SKM-1 treated with dmso at 0.1 percent for 144 hours (cell line): Measurements from ENCODE around the gene NDRG2.

Source experiments
- DNase-seq: peaks from one replicate; lab custom pipeline; 2025; ENCODE audit not compliant: unreplicated experiment; lab: John Stamatoyannopoulos, UW

The NDRG2 gene

DNA sequence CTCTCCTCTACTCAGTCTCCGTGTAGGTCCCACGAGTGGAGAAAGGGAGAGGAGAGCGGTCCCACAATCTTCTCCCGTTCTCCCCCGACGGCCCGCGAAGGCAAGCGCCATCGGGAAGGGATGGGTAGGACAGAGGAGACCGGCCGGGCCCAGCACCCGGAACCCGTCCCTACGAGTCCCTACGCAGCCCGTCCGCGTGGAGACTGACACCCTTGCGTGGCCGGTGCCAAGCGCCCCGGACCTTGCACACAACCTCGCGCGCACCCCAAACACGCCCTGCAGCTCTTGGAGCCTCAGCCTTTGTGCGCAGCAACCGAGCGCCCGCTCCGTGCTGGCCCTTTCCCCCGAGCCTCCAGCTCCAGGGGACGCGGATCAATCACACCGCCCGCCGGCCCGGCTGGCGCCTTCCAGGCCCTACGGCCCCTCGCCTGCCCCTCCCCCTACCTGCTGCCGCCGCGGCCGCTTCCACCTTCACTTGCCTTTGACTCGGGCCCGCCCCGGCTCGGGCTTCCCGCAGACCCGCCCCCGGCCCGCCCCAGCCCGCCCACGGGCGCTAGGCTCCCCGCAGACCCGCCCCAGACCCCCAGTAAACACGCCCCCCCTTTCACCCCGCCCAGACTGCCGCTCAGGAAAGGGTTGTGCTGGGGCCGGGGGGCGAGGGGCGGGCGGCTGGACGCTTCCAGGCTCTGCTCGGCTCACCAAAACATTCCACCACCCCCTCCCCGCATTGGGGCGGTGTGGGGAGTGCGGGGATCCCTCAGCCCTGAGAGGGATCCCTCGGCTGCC is at the start of gene NDRG2:
Gene NDRG2 (minus strand): TSS at position 477 of the 786 bp plus-strand sequence. CDS start 1,746 bp downstream, outside the sequence.
- peak; percentile 14 for DNase-seq

DNA sequence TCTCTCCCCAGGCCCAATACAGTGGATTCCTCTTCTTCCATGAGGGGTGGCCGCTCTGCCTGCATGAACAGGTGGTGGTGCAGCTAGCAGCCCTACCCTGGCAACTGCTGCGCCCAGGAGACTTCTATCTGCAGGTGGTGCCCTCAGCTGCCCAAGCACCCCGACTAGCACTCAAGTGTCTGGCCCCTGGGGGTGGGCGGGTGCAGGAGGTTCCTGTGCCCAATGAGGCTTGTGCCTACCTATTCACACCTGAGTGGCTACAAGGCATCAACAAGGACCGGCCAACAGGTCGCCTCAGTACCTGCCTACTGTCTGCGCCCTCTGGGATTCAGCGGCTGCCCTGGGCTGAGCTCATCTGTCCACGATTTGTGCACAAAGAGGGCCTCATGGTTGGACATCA is 49.1 kb upstream of the NDRG2 start:
- DNase-seq = no peak

DNA sequence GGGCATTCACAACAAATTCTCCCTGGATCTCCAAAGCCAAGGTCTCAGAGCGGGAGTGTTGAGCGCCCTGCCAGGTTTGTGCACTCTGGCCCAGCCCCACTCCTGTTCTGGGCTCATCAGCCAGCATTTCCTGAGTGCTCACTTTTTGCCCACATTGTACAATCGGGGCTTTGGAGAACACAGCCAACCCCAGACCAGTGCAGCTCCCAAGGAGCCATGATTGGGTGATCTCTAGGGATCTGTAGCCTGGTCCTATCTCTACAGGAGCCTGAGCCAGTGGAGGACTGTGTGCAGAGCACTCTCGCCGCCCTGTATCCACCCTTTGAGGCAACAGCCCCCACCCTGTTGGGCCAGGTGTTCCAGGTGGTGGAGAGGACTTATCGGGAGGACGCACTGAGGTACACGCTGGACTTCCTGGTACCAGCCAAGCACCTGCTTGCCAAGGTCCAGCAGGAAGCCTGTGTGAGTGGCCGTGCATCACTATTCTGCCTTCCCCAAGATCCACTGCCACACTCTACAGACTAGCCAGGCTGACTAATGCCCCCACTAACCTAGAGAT is 48.0 kb upstream of the NDRG2 start:
- DNase-seq = no peak

DNA sequence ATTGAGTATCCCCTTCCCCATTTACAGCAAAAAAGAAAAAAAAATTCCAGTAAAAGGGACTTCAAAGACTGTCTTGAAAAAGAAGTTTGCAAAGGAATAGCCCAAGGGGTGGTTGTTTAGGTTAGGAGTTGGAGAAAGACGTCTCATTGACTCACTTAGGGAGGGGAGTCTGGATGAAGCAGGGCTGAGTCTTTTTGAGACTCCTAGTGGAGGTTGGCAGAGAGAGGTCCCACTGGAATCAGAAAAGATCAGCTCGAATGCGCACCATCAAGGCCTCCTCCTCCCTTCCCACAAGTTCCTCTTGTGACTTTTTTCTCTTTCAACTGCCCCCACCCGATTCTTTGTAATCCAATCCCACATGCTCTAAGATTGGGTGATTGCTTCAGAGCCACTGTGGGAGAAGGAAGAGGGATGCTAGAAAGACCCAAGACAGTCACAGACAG is 47.2 kb upstream of the NDRG2 start:
- peak; percentile 71 for DNase-seq

DNA sequence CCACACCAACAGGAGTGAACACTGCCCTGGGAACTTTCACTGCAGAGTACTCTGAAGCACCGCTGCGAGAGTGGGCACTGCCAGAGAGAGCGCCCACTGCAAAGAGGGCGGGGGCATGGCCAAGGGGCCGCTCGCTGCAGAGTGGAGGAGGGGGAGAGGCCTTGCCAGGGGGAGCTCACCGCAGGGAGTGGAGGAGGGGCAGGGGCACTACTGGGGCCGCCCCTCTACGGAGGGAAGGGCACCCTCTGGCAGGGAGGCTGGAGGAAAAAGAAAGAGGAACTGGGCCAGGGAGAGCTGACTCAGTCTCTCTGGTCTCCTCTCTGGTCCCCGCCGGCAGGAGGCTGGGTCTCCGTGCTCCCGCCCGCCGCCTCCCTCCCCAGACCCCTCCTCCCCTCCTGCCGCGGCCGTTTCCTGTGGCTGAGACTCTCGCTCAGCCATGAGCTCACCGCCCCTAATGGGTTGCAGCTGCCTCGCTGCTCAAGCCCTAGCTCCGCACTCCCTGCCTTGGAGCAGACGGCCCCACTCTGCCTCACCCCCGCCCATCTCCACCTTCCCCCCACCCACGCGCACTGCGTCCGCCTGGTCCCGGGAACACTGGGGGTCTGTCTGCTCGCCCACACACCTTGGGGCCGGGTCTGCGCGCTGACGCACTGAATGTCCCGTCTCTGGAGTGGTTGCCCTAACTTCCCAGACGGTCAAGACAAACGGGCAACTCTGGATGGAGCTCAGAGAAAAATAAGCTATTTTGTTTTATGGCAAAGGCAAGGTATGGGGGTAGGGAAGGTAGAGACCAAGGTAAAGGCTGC is 46.6 kb upstream of the NDRG2 start:
- peak; percentile 67 for DNase-seq

DNA sequence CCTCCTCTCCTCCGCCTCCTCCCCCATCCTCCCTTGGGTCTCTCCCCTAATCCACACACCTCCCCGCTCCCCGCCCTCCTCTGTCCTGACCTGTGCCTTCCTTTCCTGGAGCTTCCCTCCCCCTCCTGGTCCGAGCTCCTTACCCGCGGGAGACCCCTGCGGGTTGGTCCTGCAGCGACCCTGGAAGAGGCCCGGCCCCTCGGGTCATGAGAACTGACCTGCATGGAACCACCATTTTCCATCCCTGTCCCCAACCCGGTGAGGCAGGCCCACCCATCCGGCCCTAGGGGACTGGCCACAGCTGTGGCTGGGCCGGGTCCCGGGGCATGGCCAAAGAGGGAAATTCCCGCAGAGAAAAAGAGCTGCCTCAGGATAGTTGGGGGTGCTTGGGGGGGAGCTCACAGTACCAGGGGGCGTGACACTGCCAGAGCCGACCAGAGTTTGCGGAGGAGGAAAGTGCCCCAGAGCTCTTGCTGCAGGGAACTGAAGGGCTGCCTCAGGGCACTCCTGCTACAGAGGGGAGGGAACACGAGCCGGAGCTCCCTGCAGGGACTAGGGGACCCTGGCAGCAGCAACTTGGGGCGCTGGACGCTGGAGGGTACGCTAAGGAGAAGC is 45.9 kb upstream of the NDRG2 start:
- DNase-seq = no peak

DNA sequence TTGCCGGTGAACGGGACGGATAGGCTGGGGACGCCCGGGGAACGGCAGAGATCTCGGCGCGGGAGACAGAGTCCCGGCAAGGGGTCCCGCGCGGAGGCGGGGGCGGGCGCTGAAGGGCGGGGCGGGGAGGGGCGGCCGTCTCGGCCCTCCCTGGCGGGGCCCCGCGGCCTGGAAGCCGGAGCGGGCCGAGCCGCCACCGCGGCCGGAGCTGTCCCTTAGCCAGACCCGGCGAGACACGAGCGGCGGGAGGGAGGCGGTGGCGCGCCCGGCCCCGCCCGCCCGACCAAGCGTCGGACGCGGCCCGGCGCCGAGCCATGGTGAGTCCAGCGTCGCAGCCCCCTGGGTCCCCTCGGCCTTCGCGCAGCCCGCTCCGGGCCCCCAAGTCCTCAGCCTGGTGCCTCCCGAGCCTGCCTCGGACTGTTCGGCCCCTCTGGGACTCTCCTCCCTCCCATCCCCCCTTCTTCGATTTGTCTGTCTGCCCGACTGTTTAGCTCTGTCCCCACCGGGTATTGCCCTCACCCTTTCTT is 45.3 kb upstream of the NDRG2 start, which contains the start of gene ARHGEF40:
Gene ARHGEF40 (plus strand): TSS at position 222 of the 527 bp plus-strand sequence. CDS start 93 bp downstream, at position 315.
- no peak for DNase-seq

DNA sequence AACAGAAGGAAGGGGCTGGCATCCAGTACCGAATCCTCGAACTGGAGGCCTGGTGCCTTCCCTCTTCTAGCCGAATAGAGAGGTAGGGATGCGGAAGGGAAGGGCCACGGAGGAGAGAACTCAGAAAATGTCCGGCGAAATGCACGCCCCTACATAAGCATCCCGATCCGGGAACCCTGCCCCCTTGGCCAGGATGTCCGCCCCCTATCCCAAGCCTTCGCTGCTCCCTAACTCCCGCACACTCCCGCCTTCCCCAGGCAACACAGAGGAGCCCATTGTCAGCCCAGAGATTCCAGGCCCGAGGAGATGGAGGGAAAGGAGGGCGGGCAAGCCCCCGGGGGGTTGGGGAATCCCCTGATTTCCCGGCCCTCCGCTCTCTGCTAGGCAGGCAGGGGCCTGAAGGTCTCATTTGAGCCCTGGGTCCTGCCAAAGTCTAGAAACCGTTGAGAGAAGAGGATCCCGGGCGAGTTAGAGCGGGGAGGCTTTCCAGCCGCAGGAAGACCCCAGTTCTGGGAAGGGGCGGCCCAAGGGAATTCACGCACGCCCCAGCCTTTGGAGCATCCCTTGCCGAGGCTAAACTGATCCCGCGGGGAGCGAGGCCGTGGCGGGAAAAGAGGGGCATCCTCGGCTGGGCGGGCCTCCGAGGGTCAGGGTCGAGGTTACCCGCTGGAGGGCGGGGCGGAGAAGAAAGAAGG is 44.7 kb upstream of the NDRG2 start:
- no peak for DNase-seq

DNA sequence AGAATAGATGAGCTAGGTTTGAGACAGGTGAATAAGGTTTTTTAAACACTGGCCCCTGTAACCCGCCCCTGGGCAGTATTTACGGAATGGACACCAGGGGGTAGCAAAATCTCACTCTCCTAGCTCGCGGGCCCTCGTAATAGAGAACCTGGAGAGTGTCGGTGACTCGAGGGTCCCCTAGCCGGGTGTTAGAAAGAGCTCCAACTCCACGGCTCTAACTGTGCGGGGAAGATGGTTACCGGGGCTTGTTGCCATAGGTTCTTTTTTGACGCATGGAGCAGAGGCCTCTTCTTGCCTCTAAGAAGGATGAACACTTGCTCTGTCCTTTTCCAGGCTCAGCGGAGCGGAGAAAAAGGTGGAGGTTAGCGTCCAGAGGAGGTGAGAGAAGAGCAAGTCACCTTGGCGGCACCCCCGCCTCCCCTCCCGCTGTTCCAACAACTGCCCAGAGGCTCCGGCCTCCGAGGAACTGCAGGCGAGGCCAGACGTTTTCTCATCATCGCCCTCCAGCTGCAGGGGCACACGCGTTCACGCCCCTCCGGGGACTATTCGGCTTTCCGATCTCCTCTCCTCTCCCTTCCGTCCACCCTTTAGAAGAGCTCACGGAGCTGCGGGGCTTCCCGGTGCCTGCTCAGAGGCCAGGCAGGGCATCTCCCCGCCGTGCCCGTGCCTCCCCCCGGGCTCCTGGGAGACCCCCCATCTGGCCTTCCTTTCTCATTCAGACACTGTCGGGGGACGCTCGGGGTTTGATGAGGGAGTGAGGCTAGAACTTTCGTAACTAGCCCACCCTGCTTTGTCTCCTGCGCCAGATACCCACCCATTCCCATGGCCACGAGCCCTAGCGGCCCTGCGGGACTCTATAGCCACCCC is 43.9 kb upstream of the NDRG2 start:
- DNase-seq = no peak

DNA sequence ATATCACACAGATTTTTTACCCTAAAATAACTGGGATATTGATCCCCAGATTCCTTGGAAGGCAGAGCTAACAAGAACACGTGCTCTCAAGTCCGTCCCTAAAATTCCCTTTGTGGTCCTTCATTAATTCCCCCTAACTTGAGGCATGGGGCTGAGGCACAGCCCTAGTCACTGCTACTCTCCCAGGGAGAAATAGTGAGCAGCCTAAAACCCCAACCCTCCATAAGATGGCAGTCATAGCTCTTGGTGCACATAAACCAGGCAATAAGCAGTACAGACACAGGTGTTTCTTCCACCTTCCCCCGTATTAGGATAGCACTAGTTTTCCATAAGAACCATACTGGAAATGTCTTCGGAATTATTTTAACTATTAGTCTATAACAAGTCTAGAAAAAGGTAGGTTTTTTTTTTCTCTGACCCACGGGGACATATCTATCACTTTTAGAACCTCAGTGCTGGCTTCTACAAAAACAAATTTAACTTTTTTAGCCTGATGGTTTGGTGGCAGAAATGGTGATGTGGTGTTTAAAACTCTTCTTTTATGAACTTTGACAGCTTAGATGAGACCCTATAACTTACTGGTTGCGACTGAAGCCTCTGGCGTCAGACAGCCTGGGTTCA is 42.1 kb upstream of the NDRG2 start:
- no peak for DNase-seq

DNA sequence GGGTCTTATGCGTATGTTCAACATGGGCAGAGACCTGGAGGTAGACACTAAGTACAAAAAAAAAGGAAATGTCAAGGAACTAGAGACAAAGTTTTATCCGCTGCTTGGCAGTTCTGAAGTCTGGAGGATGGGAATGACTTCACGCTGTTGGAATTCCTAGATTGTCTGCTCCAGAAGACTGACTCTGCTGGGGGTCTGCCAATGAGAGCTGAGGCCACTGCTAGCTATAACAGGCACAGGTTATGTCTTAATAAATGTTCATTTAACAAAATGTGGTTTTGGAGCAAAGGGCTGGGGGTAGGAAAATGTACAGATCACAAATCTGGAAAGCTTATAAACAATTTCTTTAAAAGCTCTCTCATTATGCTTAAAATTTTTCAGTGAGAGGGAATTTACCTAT is 38.6 kb upstream of the NDRG2 start:
- DNase-seq = no peak

DNA sequence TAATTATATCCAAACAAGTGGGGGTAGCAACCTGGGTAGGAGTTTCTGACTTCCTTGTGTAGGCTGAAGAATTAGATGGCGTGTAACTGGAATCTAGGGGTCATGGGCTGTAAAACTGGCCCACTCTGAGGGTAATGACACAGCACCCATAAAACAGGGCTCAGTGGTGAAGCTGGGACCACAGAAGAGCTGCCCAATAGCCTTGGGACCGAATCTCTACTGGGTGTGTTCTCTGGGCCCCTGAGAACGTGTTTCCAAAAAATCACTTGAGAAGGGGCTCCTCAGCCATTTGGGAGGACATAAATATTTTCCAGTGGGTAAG is 36.4 kb upstream of the NDRG2 start:
- no peak for DNase-seq

DNA sequence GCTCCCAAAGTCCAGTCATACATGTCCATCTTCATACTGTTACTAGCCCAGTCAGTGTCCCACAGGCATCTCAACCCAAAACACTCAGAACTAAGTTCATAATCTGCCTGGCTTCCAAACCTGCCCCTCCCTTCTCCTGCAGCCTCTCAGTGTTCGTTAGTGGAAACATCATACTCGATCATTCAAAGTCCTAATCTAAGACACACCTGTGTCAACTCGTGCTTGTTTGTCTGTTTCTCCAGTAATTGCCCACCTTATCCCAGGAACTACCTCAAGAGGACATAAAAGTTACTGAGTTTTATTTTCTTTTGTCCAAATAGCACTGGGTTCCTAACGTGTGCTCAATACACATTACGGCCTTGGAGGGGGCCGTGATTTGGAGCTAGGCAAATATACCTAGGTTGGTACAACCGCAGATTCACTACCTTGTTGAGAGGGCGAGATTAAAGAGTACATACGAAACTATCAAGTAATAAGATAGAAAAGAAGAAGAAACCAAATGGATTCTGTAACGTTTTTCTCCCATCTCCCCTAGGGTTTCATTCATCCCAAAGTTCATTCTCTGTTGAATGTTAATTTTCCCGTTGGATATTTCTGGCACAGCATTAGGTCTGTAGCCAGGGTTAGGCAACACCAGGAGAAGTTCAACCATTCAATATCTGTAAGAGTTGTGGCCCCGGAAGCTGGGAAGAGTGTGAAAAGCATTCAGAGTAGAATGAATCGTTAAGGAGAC is 35.9 kb upstream of the NDRG2 start:
- DNase-seq = no peak

DNA sequence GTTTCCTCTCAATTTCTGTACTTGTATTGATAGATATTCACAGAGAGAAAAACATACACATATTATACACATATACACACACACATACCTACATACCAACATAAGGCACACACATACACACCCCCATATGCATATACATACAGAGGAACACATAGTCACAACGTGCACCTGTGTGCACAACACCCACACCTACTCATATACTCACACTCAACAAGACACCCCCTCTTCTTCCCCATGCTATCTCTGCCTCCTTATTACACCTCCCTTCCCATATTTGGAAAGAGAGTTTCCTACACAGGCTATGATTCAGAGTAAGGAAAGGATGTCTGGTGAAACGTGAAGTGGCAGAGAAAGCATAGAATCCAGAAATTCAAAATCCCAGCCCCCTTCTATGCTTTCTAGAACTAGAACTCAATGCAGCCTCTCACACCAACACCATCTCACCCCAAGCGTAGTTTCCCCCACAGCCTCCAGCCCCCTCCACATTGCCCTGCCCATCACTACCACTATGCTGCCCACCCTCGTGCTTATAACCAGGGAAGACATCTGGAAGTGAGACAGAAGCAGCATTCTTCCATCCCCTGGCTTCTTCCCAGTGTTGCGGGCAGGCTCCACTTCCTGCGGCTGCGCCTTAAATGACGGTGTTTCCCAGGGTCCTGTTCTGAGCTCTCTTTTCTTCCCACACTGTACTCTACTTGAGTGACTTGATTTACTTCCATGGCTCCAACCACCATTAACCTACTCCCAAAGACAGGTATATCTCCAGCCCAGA is 35.2 kb upstream of the NDRG2 start:
- no peak for DNase-seq

DNA sequence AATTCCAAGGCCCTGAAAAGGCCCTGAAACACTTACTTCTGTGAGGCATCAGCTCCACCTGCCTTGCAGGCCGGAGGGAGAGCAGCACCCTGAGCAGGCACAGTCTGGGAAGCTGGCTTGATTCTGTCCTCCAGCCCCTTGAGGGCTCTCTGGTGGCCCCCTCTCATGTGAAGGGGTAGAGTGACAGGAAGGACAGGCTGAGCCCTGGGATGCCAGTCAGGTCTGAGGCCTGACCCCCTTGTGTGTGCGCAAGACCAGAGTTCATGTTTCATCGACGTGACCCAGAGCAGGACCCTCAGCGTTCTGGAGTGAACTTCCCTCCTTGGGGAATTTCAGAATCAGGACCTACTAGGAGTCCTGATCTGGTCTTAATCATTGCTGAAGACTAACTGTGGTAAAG is 34.0 kb upstream of the NDRG2 start:
- no peak for DNase-seq

DNA sequence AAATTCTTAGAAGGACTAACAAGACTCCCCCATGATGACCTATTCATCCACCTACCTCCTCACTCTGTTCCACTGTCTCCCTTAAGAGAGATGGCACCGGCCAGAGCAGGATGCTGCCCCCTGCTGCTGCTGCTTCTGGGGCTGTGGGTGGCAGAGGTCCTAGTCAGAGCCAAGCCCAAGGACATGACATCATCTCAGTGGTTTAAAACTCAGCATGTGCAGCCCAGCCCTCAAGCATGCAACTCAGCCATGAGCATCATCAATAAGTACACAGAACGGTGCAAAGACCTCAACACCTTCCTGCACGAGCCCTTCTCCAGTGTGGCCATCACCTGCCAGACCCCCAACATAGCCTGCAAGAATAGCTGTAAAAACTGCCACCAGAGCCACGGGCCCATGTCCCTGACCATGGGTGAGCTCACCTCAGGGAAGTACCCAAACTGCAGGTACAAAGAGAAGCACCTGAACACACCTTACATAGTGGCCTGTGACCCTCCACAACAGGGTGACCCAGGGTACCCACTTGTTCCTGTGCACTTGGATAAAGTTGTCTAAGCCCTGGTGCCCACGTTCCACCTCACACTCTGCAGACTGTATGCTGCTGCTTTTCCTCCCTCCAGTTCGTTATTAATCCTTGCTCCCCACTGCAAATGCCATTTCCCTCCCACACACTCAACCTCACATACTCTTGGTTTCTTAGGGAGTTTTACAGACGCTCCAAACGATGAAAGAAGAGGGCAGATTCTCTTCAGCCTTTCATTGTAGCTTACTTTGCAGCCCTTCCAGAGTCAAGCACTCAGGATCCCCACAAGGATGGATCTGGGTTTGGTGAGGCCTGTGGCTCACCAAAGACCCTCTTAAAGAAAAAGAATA is 33.2 kb upstream of the NDRG2 start, which contains the start of gene RNASE8:
Gene RNASE8 (plus strand): TSS at position 20 of the 873 bp plus-strand sequence. CDS start 71 bp downstream, at position 91.
- DNase-seq = no peak
